ENCODE results near the gene EVC2.

DNA sequence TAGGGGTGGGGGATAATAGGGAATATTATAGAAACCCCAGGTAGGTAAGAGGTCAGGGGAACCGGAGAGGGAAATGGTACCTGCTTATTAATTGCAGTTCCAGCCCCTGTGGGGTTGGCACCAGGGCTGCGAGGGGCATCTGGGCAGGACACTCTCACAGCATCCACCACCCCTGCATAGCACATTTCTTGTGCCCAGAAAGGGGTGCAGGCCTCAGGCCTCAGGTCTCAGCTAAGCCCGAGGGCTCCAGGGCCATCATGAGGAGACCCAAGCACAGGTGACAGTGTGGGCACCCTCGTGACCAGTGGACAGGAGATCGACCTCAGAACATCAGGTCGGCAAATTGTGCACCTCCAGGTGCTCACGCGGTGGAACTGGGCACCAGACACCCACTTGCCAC lies 164.7 kb downstream of the EVC2 start:
- TF ChIP-seq, protein P1, sequence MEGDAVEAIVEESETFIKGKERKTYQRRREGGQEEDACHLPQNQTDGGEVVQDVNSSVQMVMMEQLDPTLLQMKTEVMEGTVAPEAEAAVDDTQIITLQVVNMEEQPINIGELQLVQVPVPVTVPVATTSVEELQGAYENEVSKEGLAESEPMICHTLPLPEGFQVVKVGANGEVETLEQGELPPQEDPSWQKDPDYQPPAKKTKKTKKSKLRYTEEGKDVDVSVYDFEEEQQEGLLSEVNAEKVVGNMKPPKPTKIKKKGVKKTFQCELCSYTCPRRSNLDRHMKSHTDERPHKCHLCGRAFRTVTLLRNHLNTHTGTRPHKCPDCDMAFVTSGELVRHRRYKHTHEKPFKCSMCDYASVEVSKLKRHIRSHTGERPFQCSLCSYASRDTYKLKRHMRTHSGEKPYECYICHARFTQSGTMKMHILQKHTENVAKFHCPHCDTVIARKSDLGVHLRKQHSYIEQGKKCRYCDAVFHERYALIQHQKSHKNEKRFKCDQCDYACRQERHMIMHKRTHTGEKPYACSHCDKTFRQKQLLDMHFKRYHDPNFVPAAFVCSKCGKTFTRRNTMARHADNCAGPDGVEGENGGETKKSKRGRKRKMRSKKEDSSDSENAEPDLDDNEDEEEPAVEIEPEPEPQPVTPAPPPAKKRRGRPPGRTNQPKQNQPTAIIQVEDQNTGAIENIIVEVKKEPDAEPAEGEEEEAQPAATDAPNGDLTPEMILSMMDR (IDR thresholded peaks at IDR 0.05), result no peak
- no peak for TF ChIP-seq POLR2A (IDR thresholded peaks at IDR 0.05)
